Heart right ventricle (tissue), 16 donors: ENCODE results near the gene NUDT15. TPM values are rescaled to one million over a fixed set of nuclear protein-coding genes. Genes with fewer than 3 reads are reported as not detected.
A peak's percentile ranks its signal among the peaks of the same experiment; 100 is the strongest.

Source experiments
- ATAC-seq, 8 donors: fragments of 200-7000 bp; cut with Tn5 transposase; one replicate each; pipeline ENCODE4 v1.9.1; 2020; ENCODE audit warnings: mild to moderate bottlenecking in 8 of 8, moderate library complexity in 8 of 8, moderate number of reproducible peaks in 1 of 8
- DNase-seq, 2 donors: peaks; one replicate each; pipeline ENCODE4 v3.0.0-alpha.2; 2020
- H3K27ac ChIP-seq, 10 donors: fragments of 200-600 bp; sonication (generic) in 2 of 10; one replicate each; pipeline versions ENCODE4 v1.5.0 to v1.8.0; 2020 to 2022; ENCODE audit warnings: mild to moderate bottlenecking in 3 of 10
- H3K27me3 ChIP-seq, 7 donors: fragments of 200-600 bp; one replicate each; pipeline ENCODE4 v1.8.0; 2021 to 2022; ENCODE audit warnings: mild to moderate bottlenecking in 2 of 7
- H3K36me3 ChIP-seq, 9 donors: fragments of 200-600 bp; sonication (generic) in 1 of 9; one replicate each; pipeline versions ENCODE4 v1.5.0 to v1.8.0; 2020 to 2022; ENCODE audit warnings: mild to moderate bottlenecking in 2 of 9
- H3K4me1 ChIP-seq, 9 donors: fragments of 200-600 bp; sonication (generic) in 1 of 9; one replicate each; pipeline versions ENCODE4 v1.5.0 to v1.8.0; 2020 to 2022; ENCODE audit warnings: mild to moderate bottlenecking in 4 of 9
- H3K4me3 ChIP-seq, 10 donors: fragments of 200-600 bp; sonication (generic) in 2 of 10; one replicate each; pipeline versions ENCODE4 v1.5.0 to v1.8.0; 2020 to 2022; ENCODE audit warnings: mild to moderate bottlenecking in 7 of 10, moderate library complexity in 2 of 10
- H3K9me3 ChIP-seq, 11 donors: fragments of 200-600 bp in 10 of 11; sonication (generic) in 2 of 11; one replicate each; pipeline versions ENCODE4 v1.5.0 to v1.8.0; 2013 to 2022; ENCODE audit warnings: mild to moderate bottlenecking in 2 of 11, control low read depth in 1 of 11, moderate library complexity in 1 of 11
- WGBS, 2 donors: extraction: QIAGEN DNeasy Blood & Tissue Kit; methylation state at CpG; one replicate each; pipeline ENCODE4 v1.1.7; 2013; ENCODE audit warnings: inconsistent platforms in 1 of 2; 5-methylcytosine and 5-hydroxymethylcytosine counted together
- intact Hi-C, 10 donors: fragments of 100-400 bp; cut with DNase I; formaldehyde crosslinking; loops; one replicate each; pipeline versions ENCODE4 v1.11.1 to v1.14.2; 2022
- polyA plus RNA-seq, 2 donors: library from polyadenylated mRNA; stranded (reverse); fragments of 200-250 nt; gene quantifications; one replicate each; pipeline ENCODE4 v1.2.3, GENCODE V29; 2013
- total RNA-seq, 10 donors: library from RNA; stranded (reverse); fragmentation: NEBNext Ultra II Directional in 3 of 10; extraction: Animal tissue kit (Norgen Biotek cat#: 25700) in 3 of 10; gene quantifications; one replicate each; pipeline versions ENCODE4 v1.2.1 to v1.2.4, GENCODE V29; 2021 to 2023
- TF ChIP-seq, protein P1 (sequence below), 9 donors: fragments of 200-600 bp; sonication (generic) in 2 of 9; IDR thresholded peaks; one replicate each; pipeline versions ENCODE4 v1.5.0 to v1.8.0; 2021 to 2022; ENCODE audit warnings: antibody characterized with exemption in 9 of 9, mild to moderate bottlenecking in 5 of 9, moderate library complexity in 1 of 9
- donor health status: Arrhythmogenic right ventricular cardiomyopathy.
- donor health status: ischemic (EF 13 %, LVEDD 7.1; RV severe dilation, severe dysfunction).
- donor health status: healthy with polysubstance abuse.
- donor health status: DM: no; HTN: yes; CAD: no.
- donor health status: DM: no; HTN: no; CAD: no.
- donor health status: ischemic (EF 25% LVEDD 6.9; RV normal size, moderate dysfunction).
- donor health status: ischemic (EF 25% LVEDD 5.7; RV mildly dilated, moderate dysfunction).
- donor health status: healthy.
- donor health status: DM: yes; HTN: yes; CAD: no.
- donor health status: Ischemic cardiomyopathy.
- donor health status: ischemic (EF 35%, LVEDD 5.7; RV mildly dilated, moderate dysfunction).
- donor health status: nonischemic (EF 11% LVEDD 7.7; RV severe dilation, severe dysfunction).
- donor health status: DM: yes; HTN: yes; CAD: no.
- donor health status: PGD.
- donor health status: ischemic (EF 29% LVEDD 5.4; RV normal size, mild dysfunction).
- donor health status: nonischemic (EF 23%, LVEDD 6.1; RV moderate dilation, normal function).

NUDT15 gene
- total and polyA plus RNA-seq, 12 donors, result 9.6 to 13.7 (median 11.3) TPM

DNA sequence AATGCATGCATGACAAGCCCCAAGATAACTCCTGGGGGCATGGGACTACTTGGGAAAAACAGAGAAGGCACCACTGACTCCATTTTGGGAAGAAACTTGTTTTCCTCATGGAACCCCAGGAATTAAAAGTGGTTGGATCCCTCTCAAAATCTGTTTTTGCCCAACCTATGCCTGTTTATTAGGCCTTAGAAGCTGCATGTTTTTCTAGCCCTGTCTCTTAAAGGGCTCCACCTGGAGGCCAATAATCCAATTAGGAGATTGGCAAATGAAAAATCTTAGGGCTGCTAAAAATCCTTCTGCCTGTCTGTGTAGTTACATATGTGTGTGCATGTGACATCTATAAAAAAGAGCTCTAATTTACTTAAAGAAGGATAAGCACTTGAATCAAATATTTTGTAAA lies 30.5 kb downstream of the NUDT15 start:
- no peaks in the 10 kb centered on the region for H3K27me3 ChIP-seq
- intact Hi-C loops, result no loop called here
- ATAC-seq (no peak), DNase-seq (no peak)
- H3K36me3 ChIP-seq, result peaks cover 0 to 87% (median 44%) of the 10 kb centered on the region in 9 donors
- H3K27ac ChIP-seq, result no peak overlapping the region
- H3K4me3 ChIP-seq, result no peak overlapping the region
- H3K9me3 ChIP-seq, result peaks cover 0 to 56% (median 32%) of the 10 kb centered on the region in 11 donors
- TF ChIP-seq, protein P1, sequence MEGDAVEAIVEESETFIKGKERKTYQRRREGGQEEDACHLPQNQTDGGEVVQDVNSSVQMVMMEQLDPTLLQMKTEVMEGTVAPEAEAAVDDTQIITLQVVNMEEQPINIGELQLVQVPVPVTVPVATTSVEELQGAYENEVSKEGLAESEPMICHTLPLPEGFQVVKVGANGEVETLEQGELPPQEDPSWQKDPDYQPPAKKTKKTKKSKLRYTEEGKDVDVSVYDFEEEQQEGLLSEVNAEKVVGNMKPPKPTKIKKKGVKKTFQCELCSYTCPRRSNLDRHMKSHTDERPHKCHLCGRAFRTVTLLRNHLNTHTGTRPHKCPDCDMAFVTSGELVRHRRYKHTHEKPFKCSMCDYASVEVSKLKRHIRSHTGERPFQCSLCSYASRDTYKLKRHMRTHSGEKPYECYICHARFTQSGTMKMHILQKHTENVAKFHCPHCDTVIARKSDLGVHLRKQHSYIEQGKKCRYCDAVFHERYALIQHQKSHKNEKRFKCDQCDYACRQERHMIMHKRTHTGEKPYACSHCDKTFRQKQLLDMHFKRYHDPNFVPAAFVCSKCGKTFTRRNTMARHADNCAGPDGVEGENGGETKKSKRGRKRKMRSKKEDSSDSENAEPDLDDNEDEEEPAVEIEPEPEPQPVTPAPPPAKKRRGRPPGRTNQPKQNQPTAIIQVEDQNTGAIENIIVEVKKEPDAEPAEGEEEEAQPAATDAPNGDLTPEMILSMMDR (IDR thresholded peaks at IDR 0.05), result peak in 1 of 9 donors; percentile 9
- no peaks in the 10 kb centered on the region for H3K4me1 ChIP-seq

DNA sequence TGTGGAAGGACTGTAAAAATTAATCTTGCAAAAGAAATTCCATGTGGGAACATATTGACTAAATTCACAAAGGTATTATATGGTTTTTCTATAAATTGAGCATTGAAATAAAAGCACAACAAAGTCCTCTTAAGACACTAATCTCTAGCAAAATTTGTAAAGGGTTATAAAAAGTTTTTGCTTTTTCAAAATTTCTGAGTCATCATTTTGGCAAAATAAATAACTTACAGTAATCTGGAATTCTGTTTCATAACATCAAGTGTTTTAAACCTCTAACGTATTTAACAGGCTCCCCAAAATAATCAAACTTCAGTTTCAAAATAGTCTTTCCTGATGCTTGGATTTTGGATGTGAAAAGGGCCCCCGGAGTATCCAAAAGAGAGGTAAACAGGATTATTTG lies 31.4 kb downstream of the NUDT15 start:
- intact Hi-C loops, result no loop called here
- 98% methylated on average over 2 of the region's 2 CpGs for WGBS, 2 donors
- peaks cover 0 to 59% (median 32%) of the 10 kb centered on the region in 11 donors for H3K9me3 ChIP-seq

DNA sequence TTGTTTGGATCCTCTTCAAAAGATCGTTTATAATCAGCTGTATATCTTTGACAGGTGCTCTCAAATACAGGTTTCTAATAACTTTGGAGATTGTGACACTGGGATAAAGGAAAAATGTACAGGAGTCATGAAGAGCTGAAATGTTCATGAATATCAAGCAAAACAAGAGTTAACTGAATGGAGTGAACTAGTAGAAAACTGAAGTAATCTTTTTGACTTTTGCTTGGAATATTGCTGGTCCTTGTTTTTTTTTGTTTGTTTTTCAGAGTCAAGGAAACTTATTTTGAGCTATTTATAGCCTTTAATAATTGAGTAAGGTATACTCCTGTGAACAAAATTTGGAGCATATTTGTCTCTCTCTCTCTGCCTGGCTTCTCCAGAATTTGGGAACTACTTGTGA lies 32.0 kb downstream of the NUDT15 start:
- ATAC-seq (no peak), DNase-seq (no peak)
- TF ChIP-seq, protein P1 (IDR thresholded peaks at IDR 0.05), result no peak
- H3K27ac ChIP-seq, result no peak overlapping the region
- H3K4me3 ChIP-seq, result no peak overlapping the region
- H3K27me3 ChIP-seq, result no peaks in the 10 kb centered on the region
- 92 to 95% methylated on average over 1 of the region's 1 CpG for WGBS, 2 donors
- intact Hi-C loops, result no loop called here
- H3K4me1 ChIP-seq, result no peaks in the 10 kb centered on the region
- H3K9me3 ChIP-seq, result peaks cover 0 to 59% (median 32%) of the 10 kb centered on the region in 11 donors
- H3K36me3 ChIP-seq, result peaks cover 0 to 100% (median 57%) of the 10 kb centered on the region in 9 donors

More for the DNA sequence above, 31.4 kb downstream of the NUDT15 start:
- Histone ChIP-seq H3K27me3 (no peaks in the 10 kb centered on the region), H3K27ac (no peak overlapping the region), H3K4me3 (no peak overlapping the region), H3K4me1 (no peaks in the 10 kb centered on the region), H3K36me3 (peaks cover 0 to 94% (median 51%) of the 10 kb centered on the region in 9 donors)
- no peak for ATAC-seq
- TF ChIP-seq, protein P1 (IDR thresholded peaks at IDR 0.05), result no peak
- no peak for DNase-seq

GRCh38 chr13:48070942-48071341 lies 33.4 kb downstream of the NUDT15 start:
- Histone ChIP-seq H3K4me3 (no peak overlapping the region), H3K27ac (no peak overlapping the region), H3K9me3 (peaks cover 0 to 59% (median 32%) of the 10 kb centered on the region in 11 donors), H3K36me3 (peaks cover 0 to 100% (median 69%) of the 10 kb centered on the region in 9 donors), H3K27me3 (no peaks in the 10 kb centered on the region), H3K4me1 (no peaks in the 10 kb centered on the region)
- TF ChIP-seq, protein P1 (IDR thresholded peaks at IDR 0.05), result no peak
- no peak for DNase-seq
- intact Hi-C loops, result no loop called here
- ATAC-seq, result no peak
- WGBS, 2 donors, result 79 to 91% methylated on average over 5 of the region's 5 CpGs
